ENCODE measurements around the gene FUOM.

GRCh38 chr10:133390597-133391248 lies 32.9 kb upstream of the FUOM start:
- no peak for TF ChIP-seq CTCF (IDR thresholded peaks at IDR 0.05)
- TF ChIP-seq POLR2A (IDR thresholded peaks at IDR 0.05) = no peak
